ENCODE data around the gene KRTAP10-8.

GRCh38 chr21:44567481-44568171 lies 44.3 kb upstream of the KRTAP10-8 start:
- TF ChIP-seq, protein P1, sequence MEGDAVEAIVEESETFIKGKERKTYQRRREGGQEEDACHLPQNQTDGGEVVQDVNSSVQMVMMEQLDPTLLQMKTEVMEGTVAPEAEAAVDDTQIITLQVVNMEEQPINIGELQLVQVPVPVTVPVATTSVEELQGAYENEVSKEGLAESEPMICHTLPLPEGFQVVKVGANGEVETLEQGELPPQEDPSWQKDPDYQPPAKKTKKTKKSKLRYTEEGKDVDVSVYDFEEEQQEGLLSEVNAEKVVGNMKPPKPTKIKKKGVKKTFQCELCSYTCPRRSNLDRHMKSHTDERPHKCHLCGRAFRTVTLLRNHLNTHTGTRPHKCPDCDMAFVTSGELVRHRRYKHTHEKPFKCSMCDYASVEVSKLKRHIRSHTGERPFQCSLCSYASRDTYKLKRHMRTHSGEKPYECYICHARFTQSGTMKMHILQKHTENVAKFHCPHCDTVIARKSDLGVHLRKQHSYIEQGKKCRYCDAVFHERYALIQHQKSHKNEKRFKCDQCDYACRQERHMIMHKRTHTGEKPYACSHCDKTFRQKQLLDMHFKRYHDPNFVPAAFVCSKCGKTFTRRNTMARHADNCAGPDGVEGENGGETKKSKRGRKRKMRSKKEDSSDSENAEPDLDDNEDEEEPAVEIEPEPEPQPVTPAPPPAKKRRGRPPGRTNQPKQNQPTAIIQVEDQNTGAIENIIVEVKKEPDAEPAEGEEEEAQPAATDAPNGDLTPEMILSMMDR (IDR thresholded peaks at IDR 0.05), result no peak
- no peak for TF ChIP-seq POLR2A (IDR thresholded peaks at IDR 0.05)

Measured in lower leg skin (tissue), 3 donors.